ENCODE results near the gene ZNF124.

DNA sequence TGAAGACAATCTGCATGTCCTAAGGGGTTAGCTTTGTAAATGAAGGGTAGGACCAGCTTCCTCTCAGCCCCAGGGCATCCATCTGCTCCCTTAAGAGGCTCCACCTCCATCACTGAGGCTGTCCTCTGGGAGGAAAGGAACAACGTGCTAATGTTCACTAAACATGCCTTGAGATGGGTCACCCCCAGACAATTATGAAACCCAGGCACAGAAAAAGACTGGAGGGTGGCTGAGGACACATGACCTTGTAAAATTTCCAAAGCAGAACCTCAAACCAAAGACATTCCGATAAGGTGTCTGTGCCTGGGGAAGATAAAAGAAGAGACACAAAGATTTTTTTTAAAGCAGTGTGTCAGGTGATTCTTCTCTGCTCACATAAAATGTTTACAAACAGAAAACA, 37.6 kb upstream of the ZNF124 start:
- TF ChIP-seq, protein P1, sequence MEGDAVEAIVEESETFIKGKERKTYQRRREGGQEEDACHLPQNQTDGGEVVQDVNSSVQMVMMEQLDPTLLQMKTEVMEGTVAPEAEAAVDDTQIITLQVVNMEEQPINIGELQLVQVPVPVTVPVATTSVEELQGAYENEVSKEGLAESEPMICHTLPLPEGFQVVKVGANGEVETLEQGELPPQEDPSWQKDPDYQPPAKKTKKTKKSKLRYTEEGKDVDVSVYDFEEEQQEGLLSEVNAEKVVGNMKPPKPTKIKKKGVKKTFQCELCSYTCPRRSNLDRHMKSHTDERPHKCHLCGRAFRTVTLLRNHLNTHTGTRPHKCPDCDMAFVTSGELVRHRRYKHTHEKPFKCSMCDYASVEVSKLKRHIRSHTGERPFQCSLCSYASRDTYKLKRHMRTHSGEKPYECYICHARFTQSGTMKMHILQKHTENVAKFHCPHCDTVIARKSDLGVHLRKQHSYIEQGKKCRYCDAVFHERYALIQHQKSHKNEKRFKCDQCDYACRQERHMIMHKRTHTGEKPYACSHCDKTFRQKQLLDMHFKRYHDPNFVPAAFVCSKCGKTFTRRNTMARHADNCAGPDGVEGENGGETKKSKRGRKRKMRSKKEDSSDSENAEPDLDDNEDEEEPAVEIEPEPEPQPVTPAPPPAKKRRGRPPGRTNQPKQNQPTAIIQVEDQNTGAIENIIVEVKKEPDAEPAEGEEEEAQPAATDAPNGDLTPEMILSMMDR (IDR thresholded peaks at IDR 0.05) = no peak
- no peak for TF ChIP-seq EP300 (IDR thresholded peaks at IDR 0.05)
